Measurements from ENCODE around the gene C16orf96.

Gene C16orf96

GRCh38 chr16:4639899-4640509 is 83.9 kb downstream of the C16orf96 start:
- Histone ChIP-seq H3K9ac (ENCODE audit: low read depth, low read length) (no peak overlapping the region), H4K20me1 (ENCODE audit: insufficient read depth, low read length) (peaks cover 53% of the 10 kb centered on the region), H3K36me3 (ENCODE audit: insufficient read depth, low read length) (peaks cover 14% of the 10 kb centered on the region), H3K9me3 (ENCODE audit: insufficient read depth, low read length, severe bottlenecking) (no peaks in the 10 kb centered on the region), H3K4me1 (ENCODE audit: insufficient read depth, low read length) (no peaks in the 10 kb centered on the region), H3K27ac (ENCODE audit: low read length) (no peak overlapping the region), H3K79me2 (ENCODE audit: insufficient read depth, low read length) (peaks cover 85% of the 10 kb centered on the region), H2AFZ (ENCODE audit: low read depth, low read length) (no peak overlapping the region), H3K4me2 (ENCODE audit: insufficient read depth, low read length) (no peak overlapping the region), H3K27me3 (ENCODE audit: insufficient read depth, low read length, poor library complexity) (no peaks in the 10 kb centered on the region), H3K4me3 (ENCODE audit: low read depth in 1 of 2, low read length in 2 of 2) (no peak overlapping the region)
- no peak for ATAC-seq (ENCODE audit: insufficient read depth, low read depth)
- TF ChIP-seq EZH2 (IDR thresholded peaks at IDR 0.05; ENCODE audit: borderline replicate concordance, low read depth, low read length, severe bottlenecking) (no peak), CTCF (IDR thresholded peaks at IDR 0.05; ENCODE audit: borderline replicate concordance, extremely low read depth, low read length, poor library complexity, severe bottlenecking) (no peak)
- no peak for DNase-seq

GRCh38 chr16:4640572-4641305 is 84.6 kb downstream of the C16orf96 start:
- peaks cover 16% of the 10 kb centered on the region for H3K36me3 ChIP-seq (ENCODE audit: insufficient read depth, low read length)
- no peak for TF ChIP-seq EZH2 (IDR thresholded peaks at IDR 0.05; ENCODE audit: borderline replicate concordance, low read depth, low read length, severe bottlenecking)
- ATAC-seq (ENCODE audit: insufficient read depth, low read depth) (no peak), DNase-seq (no peak)
- H3K4me2 ChIP-seq (ENCODE audit: insufficient read depth, low read length): no peak overlapping the region
- no peaks in the 10 kb centered on the region for H3K9me3 ChIP-seq (ENCODE audit: insufficient read depth, low read length, severe bottlenecking)
- H3K27me3 ChIP-seq (ENCODE audit: insufficient read depth, low read length, poor library complexity): no peaks in the 10 kb centered on the region
- no peak overlapping the region for H2AFZ ChIP-seq (ENCODE audit: low read depth, low read length)
- H3K79me2 ChIP-seq (ENCODE audit: insufficient read depth, low read length): peaks cover 90% of the 10 kb centered on the region
- H3K4me1 ChIP-seq (ENCODE audit: insufficient read depth, low read length): no peaks in the 10 kb centered on the region
- no peak overlapping the region for H3K27ac ChIP-seq (ENCODE audit: low read length)
- no peak overlapping the region for H3K9ac ChIP-seq (ENCODE audit: low read depth, low read length)
- peaks cover 59% of the 10 kb centered on the region for H4K20me1 ChIP-seq (ENCODE audit: insufficient read depth, low read length)
- H3K4me3 ChIP-seq (ENCODE audit: low read depth in 1 of 2, low read length in 2 of 2): no peak overlapping the region

- DNase-seq (no peak), ATAC-seq (ENCODE audit: insufficient read depth, low read depth) (no peak)
- no peak overlapping the region for H2AFZ ChIP-seq (ENCODE audit: low read depth, low read length)
- H3K9ac ChIP-seq (ENCODE audit: low read depth, low read length): no peak overlapping the region
- peaks cover 90% of the 10 kb centered on the region for H3K79me2 ChIP-seq (ENCODE audit: insufficient read depth, low read length)
- no peak overlapping the region for H3K4me2 ChIP-seq (ENCODE audit: insufficient read depth, low read length)
- H3K4me1 ChIP-seq (ENCODE audit: insufficient read depth, low read length): no peaks in the 10 kb centered on the region
- peaks cover 62% of the 10 kb centered on the region for H4K20me1 ChIP-seq (ENCODE audit: insufficient read depth, low read length)
- H3K9me3 ChIP-seq (ENCODE audit: insufficient read depth, low read length, severe bottlenecking): no peaks in the 10 kb centered on the region
- H3K27me3 ChIP-seq (ENCODE audit: insufficient read depth, low read length, poor library complexity): no peaks in the 10 kb centered on the region
- H3K27ac ChIP-seq (ENCODE audit: low read length): no peak overlapping the region
- TF ChIP-seq EZH2 (IDR thresholded peaks at IDR 0.05; ENCODE audit: borderline replicate concordance, low read depth, low read length, severe bottlenecking): no peak
- TF ChIP-seq CTCF (IDR thresholded peaks at IDR 0.05; ENCODE audit: borderline replicate concordance, extremely low read depth, low read length, poor library complexity, severe bottlenecking): no peak
- peaks cover 17% of the 10 kb centered on the region for H3K36me3 ChIP-seq (ENCODE audit: insufficient read depth, low read length)
- no peak overlapping the region for H3K4me3 ChIP-seq (ENCODE audit: low read depth in 1 of 2, low read length in 2 of 2)
Measured at GRCh38 chr16:4641306-4641687, 85.2 kb downstream of the C16orf96 start.

- H3K4me1 ChIP-seq (ENCODE audit: insufficient read depth, low read length): no peaks in the 10 kb centered on the region
- no peaks in the 10 kb centered on the region for H3K9me3 ChIP-seq (ENCODE audit: insufficient read depth, low read length, severe bottlenecking)
- H3K27me3 ChIP-seq (ENCODE audit: insufficient read depth, low read length, poor library complexity): no peaks in the 10 kb centered on the region
- TF ChIP-seq CTCF (IDR thresholded peaks at IDR 0.05; ENCODE audit: borderline replicate concordance, extremely low read depth, low read length, poor library complexity, severe bottlenecking) (no peak), EZH2 (IDR thresholded peaks at IDR 0.05; ENCODE audit: borderline replicate concordance, low read depth, low read length, severe bottlenecking) (no peak)
- H3K27ac ChIP-seq (ENCODE audit: low read length): no peak overlapping the region
- H3K79me2 ChIP-seq (ENCODE audit: insufficient read depth, low read length): peaks cover 89% of the 10 kb centered on the region
- no peak overlapping the region for H3K9ac ChIP-seq (ENCODE audit: low read depth, low read length)
- peaks cover 64% of the 10 kb centered on the region for H4K20me1 ChIP-seq (ENCODE audit: insufficient read depth, low read length)
- no peak overlapping the region for H2AFZ ChIP-seq (ENCODE audit: low read depth, low read length)
- peaks cover 17% of the 10 kb centered on the region for H3K36me3 ChIP-seq (ENCODE audit: insufficient read depth, low read length)
- no peak for ATAC-seq (ENCODE audit: insufficient read depth, low read depth)
- no peak overlapping the region for H3K4me3 ChIP-seq (ENCODE audit: low read depth in 1 of 2, low read length in 2 of 2)
- no peak for DNase-seq
- no peak overlapping the region for H3K4me2 ChIP-seq (ENCODE audit: insufficient read depth, low read length)
Measured at GRCh38 chr16:4641895-4642294, 85.8 kb downstream of the C16orf96 start.
